Measurements from ENCODE around the gene TMEM242.

The TMEM242 gene

DNA sequence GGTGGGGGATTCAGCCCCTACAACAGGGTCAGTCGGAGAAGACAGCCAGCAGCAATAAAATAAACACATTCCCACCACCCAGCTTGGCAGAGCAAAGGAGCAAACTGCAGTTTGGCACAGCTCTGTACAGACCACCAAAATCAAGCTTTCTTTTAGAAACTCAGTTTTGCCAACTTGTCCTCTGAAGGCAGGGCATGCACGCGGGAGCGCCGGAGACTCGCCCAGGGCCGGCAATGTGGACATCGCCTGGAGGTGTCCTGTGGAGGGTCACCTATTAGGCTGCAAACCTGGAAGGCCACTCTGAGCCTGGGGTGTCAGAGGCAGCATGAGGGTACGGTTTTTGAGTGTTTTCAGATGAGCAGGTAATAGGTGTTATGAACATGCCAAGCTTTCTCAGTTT is 34.7 kb downstream of the TMEM242 start:
- no peak for DNase-seq (ENCODE audit: low read depth)

DNA sequence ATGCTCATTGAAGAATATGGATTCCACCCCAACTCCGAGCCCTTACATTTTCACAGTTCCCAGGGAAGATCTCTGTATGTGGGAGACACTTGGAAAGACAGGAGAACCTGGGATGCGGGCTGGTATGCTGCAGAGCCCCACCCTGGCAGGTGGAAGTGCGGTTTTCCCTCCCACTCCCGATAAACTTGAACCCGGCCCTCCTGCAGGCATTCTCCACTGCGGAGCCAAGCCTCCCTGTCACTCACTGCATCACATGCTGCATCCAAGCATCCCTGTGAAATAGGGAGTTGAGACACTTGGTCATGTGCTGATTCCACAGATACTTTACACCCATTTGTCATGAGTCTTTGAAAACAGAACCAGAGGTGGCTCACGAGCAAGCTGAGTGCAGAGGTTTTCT is 35.4 kb downstream of the TMEM242 start:
- no peak for DNase-seq (ENCODE audit: low read depth)

DNA sequence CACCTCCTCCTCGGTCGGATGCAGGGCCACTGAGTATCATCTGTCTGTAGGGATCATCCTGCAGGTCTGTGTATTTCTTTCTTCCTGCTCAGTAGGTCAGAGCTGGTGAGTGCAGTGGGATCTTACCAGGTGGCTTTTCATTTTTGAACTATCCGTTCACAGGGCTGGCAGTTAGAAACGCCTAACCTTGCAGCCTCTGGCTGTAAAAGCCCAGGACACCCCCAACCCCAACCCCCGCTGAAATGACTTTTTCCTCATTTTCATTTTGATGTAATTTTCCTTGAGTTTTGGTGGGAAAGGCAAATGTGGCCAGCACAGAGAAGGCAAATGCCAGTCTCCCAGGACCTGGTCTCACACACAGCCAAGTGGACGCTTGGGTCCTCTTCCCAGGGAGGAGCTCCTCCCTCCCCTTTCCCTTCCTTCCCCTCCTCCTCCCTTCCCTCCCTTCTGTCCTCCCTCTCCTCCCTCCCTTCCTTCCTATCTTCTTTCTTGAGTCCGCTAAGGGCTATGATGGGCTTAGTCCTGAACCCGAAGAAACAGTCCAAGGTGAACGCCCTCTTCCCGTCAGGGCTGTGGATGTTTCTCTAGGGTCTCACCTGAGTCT is 36.0 kb downstream of the TMEM242 start:
- no peak for DNase-seq (ENCODE audit: low read depth)

- no peak for DNase-seq (ENCODE audit: low read depth)
Observed at GRCh38 chr6:157285422-157285779, 37.9 kb downstream of the TMEM242 start.

DNA sequence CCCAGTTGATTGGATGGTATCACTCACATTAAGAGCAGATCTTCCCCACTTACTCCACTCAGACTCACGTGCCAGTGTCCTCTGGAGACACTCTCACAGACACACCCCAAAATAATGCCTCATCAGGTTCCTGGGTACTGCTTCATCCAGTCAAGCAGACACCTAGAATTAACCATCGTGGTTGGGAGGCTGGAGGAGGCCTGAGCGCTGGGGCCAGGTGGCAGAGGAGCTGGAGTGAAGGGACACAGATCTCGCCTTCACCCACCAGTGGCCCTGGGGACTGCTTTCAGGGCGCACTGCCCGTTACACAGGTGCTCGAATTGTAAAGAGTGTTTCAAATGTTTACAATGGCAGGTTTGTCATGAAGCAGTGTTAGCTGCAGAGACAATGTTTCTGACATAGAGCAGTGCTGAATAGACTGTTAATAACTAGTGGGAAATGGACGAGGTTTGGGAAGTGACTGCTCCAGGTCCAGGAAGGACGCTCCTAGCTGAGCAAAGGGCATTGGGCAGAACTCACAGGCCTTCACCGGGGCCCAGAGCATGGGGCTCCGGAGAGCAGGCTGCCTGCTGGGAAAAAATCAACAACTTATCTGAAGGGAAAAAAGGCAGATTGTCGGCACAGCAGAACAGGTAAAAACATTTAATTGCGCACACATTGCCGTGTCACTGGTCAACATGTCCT is 38.4 kb downstream of the TMEM242 start:
- no peak for DNase-seq (ENCODE audit: low read depth)

DNA sequence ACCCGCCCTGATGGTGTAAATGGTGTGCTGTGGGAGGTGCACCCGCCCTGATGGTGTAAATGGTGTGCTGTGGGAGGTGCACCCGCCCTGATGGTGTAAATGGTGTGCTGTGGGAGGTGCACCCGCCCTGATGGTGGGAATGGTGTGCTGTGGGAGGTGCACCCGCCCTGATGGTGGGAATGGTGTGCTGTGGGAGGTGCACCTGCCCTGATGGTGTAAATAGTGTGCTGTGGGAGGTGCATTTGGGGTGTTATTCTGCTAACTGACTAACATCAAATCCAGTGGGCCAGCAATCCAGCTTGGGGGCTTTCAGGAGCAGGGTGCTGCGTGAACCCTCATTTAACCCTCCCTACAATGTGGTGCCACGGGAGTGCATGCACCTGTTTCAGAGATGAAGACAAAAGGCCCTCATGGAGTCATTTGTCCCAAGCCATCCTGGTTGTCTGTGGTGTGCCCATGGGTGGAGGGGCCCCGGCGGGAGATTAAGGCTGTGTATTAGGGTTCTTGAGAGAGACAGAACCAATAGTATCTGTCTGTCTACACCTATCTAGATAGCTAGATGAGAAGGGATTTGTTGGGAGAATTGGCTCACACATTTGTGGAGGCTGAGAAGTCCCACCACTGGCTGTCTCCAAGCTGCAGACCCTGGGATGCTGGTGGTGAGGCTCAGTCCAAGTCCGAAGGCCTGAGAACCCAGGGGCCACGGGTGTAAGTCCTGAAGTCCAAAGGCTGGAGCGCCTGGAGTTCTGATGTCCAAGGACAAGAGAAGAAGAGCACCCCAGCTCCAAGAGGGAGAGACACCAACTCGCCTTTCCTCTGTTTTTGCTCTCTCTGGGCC is 39.2 kb downstream of the TMEM242 start:
- no peak for DNase-seq (ENCODE audit: low read depth)

DNA sequence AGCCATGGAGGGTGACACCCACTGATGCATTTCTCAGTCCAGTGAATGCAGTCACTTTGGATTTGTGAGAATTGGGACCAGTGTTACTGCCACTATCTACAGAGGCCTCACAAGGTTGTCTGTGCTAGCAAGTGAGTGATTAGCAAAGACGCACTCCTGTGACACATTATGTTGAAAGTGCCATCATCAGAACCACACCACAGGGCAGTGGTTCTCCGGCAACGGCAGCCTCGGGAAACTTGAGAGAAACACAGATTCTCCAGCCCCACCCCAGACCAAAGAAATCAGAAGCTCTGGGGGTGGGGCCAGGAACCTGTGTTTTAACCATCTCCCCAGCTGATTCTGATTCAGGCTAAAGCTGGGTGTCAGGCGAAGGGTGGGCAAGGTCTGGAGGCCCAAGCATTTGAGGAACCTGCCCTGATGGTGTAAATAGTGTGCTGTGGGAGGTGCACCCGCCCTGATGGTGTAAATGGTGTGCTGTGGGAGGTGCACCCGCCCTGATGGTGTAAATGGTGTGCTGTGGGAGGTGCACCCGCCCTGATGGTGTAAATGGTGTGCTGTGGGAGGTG is 39.9 kb downstream of the TMEM242 start:
- DNase-seq (ENCODE audit: low read depth), result no peak

GRCh38 chr6:157282284-157282683 is 41.0 kb downstream of the TMEM242 start:
- DNase-seq (ENCODE audit: low read depth), result no peak

- DNase-seq (ENCODE audit: low read depth), result no peak
Observed at GRCh38 chr6:157281570-157281969, 41.7 kb downstream of the TMEM242 start.

DNA sequence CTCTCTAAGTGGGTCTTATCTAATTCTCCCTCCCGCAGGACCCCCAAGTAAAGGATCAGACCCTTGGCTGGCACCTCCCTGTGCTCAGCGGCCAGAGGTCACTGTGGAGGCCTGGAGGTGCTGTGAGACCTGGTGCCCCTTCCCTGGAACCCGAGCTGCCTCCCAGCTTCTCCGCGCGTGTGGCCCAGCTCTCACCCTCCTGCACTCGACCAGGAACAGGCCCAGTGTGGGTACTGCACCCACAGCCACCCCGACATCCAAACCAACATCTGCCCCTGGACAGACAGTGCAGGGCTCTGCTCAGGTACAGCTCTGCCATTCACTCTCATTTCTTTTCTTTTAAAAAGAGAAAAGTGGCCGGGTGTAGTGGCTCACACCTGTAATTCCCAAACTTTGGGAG is 42.4 kb downstream of the TMEM242 start:
- DNase-seq (ENCODE audit: low read depth), result no peak

- DNase-seq (ENCODE audit: low read depth), result no peak
Observed at GRCh38 chr6:157280157-157280556, 43.2 kb downstream of the TMEM242 start.

GRCh38 chr6:157278171-157278570 is 45.1 kb downstream of the TMEM242 start:
- no peak for DNase-seq (ENCODE audit: low read depth)

DNA sequence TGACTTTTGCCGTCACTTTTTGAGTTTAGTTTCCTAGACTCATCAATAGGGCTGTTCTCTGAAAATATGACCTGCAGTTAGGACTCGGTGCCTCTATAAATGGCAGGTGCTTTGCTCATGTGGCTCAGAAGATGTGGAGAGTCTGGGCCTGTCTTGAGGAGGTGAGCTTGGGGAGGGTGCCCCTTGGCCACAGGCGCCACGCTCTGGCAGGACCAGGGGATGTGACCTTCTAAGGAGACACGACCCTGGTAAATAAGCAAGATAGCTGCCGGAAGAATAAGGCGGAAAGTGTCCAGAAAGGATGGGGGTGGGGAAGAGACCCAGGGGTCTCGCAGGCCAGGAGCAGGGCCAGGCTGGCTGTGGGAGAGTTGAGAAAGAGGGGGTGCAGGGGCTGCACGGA is 46.6 kb downstream of the TMEM242 start:
- no peak for DNase-seq (ENCODE audit: low read depth)

- no peak for DNase-seq (ENCODE audit: low read depth)
Observed at GRCh38 chr6:157276134-157276532, 47.2 kb downstream of the TMEM242 start.

- DNase-seq (ENCODE audit: low read depth), result no peak
Observed at GRCh38 chr6:157274471-157275226, 48.7 kb downstream of the TMEM242 start.

GRCh38 chr6:157273756-157274470 is 49.4 kb downstream of the TMEM242 start:
- no peak for DNase-seq (ENCODE audit: low read depth)

- DNase-seq (ENCODE audit: low read depth), result no peak
Observed at GRCh38 chr6:157272866-157273755, 50.2 kb downstream of the TMEM242 start.

DNA sequence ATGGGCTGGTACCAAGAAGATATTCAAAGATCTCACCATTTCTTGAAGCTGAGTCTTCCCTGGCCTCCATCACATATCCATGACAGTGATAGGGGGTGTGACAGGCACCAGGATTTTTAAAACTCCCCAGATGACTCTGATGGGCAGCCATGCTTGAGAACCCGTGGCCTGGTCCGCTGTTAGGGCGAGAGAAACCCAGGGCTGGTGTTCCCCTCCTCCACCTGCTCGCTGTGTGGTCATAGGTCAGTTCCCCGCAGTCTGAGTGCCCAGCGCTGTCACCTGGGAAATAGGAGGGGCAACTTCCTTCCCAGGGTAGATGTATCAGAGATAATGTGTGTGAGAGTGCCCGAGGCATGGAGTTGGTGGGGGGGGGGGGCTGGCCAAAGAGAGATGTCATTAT is 50.9 kb downstream of the TMEM242 start:
- DNase-seq (ENCODE audit: low read depth), result no peak

GRCh38 chr6:157271911-157272310 is 51.4 kb downstream of the TMEM242 start:
- no peak for DNase-seq (ENCODE audit: low read depth)

DNA sequence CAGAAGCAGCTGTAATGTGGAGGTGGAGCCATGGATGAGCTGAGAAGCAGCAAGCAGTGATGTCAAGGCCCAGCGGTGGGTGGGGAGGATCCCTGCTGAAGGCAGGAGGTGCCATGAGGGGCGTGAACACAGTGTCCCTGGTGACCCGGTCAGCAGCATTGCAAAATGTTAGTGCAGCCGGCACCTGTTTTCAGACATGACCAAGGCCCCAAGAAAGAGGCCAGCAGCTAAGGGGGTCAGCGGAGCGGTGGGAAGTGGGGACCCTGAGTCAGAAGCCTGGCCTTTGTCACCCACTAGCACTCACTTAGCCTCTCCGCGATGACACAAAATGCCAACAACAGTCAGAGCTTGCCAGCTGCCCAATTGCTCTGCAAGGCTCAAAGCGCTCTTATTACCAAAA is 51.9 kb downstream of the TMEM242 start:
- DNase-seq (ENCODE audit: low read depth), result no peak

- no peak for DNase-seq (ENCODE audit: low read depth)
Observed at GRCh38 chr6:157270916-157271315, 52.4 kb downstream of the TMEM242 start.

Data from non-pigmented ciliary epithelial cell (primary cell).